ENCODE data around the gene VPS33B.

Gene VPS33B

GRCh38 chr15:90986790-90987507 lies 35.4 kb downstream of the VPS33B start:
- TF ChIP-seq CTCF (IDR thresholded peaks at IDR 0.05), result no peak

GRCh38 chr15:90982135-90982534 lies 40.3 kb downstream of the VPS33B start:
- no peak for TF ChIP-seq CTCF (IDR thresholded peaks at IDR 0.05)

GRCh38 chr15:90981681-90982080 lies 40.7 kb downstream of the VPS33B start:
- no peak for TF ChIP-seq CTCF (IDR thresholded peaks at IDR 0.05)

- TF ChIP-seq CTCF (IDR thresholded peaks at IDR 0.05), result no peak
Observed at GRCh38 chr15:90979582-90979981, 42.8 kb downstream of the VPS33B start.

GRCh38 chr15:90974216-90974615 lies 48.2 kb downstream of the VPS33B start:
- no peak for TF ChIP-seq CTCF (IDR thresholded peaks at IDR 0.05)

GRCh38 chr15:90972133-90972532 lies 50.3 kb downstream of the VPS33B start:
- TF ChIP-seq CTCF (IDR thresholded peaks at IDR 0.05), result no peak

GRCh38 chr15:90970274-90970673 lies 52.1 kb downstream of the VPS33B start:
- TF ChIP-seq CTCF (IDR thresholded peaks at IDR 0.05), result no peak

GRCh38 chr15:90968434-90968833 lies 54.0 kb downstream of the VPS33B start:
- no peak for TF ChIP-seq CTCF (IDR thresholded peaks at IDR 0.05)
